ENCODE data around the gene SHANK1.
A peak's percentile ranks its signal among the peaks of the same experiment; 100 is the strongest.

The SHANK1 gene

DNA sequence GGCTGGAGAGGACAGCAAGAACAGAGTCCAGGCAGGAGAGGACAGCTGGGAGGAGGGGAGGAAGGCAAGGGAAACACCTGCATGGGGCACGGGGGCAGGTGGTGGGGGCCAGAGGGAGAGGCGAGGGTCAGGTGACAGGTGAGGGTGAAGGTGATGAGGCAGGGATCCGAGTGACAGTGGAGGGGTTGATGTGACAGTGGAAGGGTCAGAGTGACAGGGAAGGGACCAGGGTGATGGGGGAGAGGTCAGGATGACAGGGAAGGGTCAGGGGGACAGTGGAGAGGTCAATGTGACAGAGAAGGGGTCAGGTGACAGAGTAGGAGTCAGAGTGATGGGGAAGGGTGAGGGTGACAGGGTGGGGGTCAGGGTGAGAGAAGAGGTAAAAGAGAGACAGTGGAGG lies 41.3 kb downstream of the SHANK1 start:
- DNase-seq: no peak

DNA sequence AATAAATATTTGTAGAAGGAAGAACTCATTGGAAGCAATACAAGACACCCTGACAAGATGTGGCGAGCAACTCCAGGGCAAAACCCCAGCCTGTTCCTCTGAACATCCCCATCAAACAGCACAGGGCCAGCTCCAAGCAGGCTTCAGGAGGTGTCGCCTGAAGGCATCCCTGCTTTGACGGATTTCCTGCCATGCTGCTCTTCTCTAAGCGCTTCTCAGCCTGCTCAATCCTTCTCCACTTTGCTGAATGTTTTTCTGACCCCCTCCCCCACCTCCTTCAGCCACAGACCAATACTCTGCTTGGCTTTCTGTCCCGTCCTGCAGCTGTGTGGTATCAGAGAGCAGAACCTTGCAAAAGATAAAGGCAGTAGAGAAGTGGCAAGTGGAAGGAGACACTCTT lies 42.0 kb downstream of the SHANK1 start:
- DNase-seq: no peak

DNA sequence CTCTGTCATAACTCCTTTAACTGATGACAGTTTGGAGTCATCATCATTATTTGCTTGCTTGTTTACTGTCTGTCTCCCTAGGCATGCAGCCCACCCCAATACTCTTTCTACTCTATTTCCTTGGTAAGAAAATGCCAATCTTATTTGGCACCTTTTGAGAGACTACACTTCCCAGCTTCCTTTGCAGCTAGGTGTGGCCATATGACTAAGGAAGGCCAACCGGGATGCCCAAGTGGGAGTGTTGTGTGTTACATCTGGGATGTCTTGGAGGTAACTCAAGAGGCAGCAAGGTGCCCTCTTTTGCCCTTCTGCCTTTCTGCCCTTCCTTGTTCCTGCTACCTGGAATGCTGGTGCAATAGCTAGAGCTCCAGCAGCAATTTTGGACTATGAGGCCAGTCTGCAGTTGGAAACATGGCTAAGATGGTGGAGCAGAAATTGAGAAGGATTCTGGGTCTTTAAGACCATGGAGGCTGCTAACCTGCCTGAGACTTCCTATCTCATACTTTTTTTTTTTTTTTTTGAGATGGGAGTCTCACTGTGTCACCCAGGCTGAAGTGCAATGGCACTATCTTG lies 42.9 kb downstream of the SHANK1 start:
- no peak for DNase-seq

DNA sequence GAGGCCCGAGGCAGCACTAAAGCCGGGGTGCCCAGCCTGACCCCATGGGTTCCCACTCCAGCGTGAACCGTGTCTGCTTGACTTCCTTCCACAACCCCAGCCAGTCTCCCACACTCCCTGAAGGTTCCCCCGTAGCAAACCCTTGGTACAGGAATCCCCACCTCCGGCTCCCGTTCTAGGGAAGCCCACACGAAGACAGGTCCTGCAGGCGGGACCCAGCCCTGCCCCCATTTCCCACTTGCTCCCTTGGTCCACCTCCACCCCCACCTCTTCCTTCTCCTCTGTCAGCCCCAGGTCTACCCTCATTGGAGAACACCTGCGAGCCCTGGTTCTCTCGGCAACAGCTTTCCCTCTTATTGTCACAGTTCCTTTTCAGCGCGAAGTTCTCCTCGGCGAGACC lies 46.5 kb downstream of the SHANK1 start:
- no peak for DNase-seq

DNA sequence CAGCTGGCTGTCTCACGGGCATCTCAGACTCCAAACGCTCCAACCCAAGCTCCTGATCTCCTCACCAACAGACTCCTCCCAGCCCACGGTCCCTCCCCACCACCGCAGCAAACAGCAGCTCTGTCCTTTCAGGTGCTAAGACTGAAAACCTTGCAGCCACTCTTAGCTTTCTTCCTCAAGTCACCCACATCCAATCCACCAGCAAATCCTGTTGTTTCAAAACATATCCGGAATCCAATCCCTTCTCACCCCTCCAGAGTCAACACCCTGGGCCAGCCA lies 49.6 kb downstream of the SHANK1 start:
- no peak for DNase-seq

DNA sequence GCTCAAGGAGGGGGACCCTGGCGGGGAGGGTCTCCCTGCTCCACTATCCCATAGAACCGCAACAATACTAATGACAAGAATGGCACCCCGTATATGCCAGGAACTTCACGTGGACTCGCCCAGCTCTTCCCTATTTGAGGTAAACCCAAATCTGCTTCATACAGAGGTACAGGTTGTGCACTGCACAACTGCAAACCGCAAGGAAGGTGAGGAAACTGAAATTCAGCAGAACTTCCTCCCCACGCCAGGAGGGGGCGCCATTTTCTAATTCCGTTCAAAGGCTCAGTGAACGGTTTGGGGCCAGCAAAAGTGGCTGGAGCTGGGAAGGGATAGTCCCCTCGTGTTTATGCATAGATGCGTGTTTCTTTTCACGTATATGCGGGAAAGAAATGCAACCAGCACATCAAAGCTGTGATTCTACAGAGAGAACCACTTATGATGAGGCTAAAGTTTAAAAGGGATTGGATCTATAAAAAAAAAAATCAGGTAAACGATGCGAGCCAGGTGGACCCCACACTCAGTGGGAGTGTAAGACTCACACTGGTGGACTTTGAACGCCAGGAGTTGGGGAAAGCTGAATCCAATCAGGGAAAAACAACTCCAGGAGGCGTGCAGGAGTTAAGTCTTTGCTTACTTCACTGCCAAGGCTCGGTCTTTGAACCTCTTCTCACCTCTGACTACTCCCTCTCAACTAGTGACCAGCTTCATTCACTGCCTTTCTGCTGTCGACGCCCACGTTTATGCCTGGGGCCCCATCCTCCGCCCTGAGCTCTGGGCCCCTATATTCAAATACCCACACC lies 50.1 kb downstream of the SHANK1 start:
- DNase-seq: peak; percentile 22 to 23

DNA sequence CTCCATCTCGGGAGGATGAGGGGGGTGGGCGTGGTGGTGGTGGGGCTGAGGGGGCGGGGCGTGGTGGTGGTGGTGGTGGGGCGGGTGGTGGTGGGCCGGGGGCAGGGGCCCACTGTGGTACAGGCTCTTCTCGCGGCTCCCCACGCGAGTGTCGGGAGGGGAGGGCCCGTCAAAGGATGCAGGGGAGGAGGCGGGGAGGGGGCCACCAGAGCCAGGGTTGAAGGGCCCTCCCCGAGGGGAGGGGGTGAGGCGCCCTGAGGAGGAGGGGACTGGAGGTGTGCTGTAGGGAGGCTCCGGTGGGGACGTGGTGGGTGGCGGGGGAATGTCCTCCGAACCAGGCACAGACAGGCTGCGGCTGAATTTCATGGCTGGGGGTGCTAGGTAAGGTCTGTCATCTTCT lies 50.7 kb downstream of the SHANK1 start:
- no peak for DNase-seq

DNA sequence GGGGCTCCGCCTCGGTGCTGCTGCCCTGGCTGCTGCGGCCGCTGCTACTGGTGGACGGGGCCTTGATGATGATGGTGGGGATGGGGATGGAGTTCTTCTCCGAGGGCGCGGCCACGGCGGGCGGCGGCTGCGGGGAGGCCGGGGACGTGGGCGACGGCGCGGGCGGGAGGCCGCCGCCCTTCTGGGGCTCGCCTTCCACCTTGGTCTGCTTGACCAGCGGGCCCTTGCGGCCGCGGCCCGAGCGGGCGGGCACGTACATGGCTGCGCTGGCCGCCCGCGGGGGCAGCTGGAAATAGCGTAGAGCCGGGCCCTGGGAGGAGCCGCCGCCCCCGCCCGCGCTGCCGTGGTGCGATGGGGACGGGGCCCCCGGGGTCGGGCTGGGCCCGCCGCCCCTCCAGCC lies 51.2 kb downstream of the SHANK1 start:
- DNase-seq: no peak

DNA sequence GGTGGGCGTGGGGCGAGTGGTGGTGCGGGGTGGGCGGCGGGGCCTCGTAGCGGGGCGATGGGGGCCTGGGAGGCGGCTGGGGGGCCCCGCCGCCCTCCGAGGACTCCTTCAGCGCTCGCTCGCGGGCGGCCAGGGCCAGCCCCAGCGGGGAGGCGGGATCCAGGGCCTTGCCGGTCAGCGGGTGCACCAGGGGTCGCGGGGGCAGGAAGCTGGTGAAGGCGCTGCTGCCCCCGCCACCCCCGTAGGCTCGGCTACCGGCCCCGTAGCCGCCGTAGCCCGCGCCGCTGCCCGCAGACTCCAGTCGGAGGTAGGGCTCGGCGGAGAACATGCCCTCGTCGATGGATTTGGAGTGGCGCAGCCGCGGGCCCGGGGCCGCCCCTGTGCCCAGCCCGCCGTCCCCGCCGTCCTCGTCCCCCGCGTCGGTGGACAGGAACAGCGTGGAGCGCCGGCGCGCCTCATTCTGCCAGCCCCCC lies 51.8 kb downstream of the SHANK1 start:
- DNase-seq: no peak

DNA sequence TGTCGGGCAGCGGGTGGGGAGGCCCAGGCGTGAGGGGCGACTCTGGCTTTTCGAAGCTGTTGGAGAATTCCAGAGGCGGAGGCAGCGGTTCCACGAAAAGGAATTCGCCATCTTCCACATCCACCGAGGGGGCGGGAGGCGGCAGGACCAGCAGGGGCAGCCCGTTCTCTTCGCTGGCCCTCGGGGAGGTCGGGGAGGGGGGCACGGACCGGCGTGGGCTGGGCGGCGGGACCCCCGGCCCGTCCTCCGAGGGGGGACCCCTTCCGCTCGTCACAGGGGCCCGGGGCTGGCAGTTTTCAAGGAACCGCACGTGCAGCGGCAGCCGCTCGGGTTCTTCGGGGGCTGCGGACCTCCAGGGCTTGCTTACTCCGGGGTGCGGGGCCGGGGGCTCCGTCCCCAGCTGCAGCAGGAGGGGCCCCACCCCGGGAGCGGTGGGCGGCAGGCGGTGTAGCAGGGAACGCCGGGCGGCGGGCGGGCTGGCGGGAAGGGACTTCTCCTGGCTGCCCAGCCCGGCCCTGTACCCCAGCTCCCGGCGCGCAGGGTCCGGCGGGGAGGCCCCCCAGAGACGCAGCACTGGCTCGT lies 52.3 kb downstream of the SHANK1 start:
- no peak for DNase-seq

DNA sequence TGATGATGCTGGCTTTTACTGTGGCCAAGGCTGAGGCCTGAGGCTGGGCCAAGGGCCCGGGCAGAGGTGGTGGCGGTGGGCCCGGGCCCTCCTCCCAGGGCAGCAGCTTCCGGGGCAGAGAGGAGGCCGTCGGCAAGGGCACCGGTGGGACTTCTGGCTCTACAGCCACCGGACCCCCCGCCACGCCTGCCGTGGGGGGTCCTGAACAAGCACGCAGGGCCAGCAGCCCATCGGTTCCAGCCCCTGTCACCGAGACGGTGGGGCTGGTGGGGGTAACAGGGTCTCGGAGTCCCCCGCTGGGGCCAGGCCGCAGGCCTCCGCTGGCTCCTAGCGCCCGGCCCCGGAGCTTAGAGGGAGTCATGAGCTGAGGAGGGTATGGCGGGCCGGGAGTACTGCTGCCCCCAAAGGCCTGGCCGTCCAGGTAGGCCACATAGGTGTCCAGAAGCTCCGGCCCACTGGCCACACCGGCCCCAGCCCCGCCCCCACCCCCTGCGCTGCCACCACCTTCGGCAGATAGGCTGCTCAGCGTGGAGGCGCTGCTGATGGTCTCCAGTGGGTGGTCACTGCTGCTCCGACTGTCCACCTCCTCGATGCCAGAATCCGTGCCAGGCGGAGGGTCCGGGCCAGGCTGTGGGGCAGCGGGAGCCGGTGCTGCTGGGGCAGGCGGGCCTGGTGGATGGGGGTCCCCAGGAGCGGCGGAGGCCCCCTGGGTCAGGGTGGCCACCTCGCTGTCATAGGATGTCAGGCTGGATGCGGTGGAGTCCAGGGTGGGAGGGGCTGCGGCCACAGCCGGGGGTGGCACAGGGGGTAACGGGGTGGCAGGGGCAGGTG lies 53.0 kb downstream of the SHANK1 start:
- no peak for DNase-seq

DNA sequence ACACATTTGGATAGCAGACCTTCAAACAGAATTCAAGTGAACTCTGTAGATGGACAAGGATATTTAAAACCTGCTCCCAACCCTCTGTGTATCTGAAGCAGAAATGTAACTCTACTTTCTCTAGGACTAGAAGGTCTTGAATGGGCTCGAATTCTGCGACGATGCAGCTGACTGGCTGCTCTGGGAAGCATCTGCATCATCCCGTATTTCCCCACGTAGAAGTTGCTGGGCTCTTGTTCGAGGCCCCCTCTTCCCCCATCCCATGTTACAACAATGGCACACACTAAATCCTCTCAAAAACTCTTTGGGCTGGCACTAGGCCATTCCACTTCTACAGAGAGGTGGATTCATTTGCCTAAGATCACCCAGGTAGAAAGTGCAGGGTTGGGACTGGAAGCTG lies 55.4 kb downstream of the SHANK1 start:
- no peak for DNase-seq

DNA sequence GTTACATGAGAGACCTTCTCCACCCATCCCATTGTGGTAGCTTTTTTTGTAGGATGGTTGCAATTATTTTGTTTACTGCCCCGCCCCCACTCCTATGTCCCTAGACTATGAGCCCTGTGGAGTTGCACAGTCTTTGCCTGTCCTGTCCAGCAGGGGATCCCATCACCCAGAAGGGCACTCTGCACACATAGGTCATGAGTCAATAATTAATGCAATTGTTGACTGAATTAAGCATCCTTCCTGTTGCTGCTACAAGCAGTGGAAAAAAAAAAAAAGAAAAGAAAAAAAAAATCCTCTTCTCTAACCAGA lies 56.2 kb downstream of the SHANK1 start:
- no peak for DNase-seq

DNA sequence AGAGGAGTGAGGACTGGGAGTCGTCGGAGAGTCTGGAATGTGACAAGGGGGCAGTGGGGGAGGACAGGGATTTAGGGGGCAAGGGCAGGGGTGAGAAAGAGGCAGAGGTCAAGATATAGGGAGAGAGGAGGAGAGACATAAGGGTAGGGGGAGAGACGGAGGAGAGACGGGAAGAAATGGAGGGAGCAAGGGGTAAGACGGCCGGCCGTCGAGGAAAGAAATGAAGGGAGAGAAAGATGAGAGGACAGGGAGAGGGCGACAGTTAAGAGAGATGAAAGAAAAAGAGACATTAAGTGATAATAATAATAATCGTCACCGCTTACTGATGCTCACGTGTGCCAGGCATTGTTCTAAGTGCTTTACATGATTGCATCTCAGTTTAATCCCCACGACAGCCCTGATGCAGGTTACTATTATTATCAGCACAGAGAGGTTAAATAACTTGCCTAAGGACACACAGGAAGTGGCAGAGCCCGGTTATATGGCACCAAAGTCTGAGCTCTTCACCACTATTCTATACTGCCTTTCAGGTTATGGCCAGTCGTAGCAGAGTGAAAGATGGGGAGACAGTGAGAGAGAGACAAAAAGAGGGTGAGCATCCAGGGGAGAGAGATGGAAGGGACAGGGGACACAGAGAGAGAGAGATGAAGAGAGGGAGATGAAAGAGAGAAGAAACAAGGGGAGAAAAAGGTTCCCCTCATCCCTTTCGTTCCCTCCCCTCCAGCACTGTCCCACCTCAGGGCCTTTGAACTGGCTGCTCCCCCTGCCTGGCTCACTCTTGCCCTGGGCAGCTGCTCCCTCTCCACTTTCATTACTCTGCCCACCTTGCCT lies 56.7 kb downstream of the SHANK1 start:
- no peak for DNase-seq

DNA sequence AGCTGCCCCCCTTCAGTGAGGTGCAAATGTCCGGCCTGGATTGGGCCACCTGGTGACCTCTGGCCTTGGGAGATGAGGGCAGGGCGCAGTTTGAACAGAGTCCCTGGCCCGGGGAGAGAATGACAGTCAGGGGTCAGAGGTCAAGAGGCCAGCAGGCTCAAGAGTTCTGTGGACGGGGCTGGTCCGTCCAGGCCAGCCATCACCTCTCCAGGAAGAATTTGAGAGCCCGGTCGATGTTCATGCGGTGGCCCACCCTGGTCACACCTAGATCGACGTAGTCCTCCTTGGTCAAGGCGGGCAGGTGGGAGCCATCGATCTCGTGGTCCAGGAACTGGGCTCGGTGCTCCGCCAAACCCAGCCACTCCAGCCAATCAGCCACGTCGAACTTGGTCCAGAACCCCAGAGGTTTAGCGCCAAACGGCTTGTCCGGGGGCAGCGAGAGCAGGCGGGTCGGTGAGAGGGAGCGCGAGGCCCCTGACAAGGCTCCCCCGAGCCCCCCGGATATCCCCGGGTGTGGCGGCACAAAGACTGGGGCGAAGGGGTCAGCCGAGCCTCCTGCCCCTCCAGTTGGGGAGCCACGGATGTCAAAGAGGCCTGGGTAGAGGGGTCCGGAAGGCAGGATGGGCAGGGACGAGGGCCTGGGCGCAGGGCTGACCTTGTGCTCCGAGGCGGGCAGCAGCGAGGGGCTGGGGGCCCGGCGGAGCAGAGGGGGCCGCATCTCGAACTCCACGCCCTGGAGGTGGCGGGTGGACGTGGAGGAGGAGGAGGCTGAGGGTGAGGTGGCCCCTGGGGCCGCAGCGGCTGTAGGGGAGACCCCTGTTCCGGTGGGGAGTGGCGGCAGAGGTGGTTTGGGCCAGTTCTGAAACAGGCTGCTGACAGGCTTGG lies 57.6 kb downstream of the SHANK1 start:
- no peak for DNase-seq

DNA sequence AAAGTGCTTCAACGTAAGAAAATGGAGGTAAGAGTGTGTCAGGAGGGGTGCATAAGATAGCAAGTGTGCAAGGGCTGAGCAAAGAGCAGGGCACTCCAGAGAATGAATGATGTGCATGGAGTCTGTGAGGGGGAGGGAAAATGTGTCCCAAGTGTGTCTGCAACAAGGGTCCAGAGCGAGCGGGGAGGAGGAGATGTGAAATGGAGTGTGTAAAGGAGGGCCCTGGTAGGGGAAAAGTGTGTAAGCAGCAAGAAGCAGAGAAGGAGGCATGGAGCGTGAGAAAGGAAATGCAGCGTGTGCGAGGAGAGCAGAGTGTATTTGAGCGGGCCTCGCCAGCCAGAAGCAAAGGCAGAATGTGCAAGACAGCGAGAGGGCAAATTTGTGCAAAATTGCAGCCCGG lies 58.6 kb downstream of the SHANK1 start:
- no peak for DNase-seq

DNA sequence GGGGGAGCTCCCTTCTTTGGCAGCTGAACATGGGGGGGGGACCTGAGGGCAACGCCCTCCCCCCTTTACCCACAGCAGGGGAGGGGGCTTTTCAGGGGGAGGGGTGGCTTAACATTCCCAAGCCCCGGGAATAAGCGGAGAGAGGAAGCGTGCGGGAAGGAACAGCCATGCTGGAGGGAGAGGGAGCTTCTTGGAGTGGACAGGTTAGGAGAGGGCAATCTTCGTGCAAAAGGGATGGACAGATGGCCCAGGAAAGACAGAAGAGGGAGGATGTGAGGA lies 59.6 kb downstream of the SHANK1 start:
- DNase-seq: no peak

DNA sequence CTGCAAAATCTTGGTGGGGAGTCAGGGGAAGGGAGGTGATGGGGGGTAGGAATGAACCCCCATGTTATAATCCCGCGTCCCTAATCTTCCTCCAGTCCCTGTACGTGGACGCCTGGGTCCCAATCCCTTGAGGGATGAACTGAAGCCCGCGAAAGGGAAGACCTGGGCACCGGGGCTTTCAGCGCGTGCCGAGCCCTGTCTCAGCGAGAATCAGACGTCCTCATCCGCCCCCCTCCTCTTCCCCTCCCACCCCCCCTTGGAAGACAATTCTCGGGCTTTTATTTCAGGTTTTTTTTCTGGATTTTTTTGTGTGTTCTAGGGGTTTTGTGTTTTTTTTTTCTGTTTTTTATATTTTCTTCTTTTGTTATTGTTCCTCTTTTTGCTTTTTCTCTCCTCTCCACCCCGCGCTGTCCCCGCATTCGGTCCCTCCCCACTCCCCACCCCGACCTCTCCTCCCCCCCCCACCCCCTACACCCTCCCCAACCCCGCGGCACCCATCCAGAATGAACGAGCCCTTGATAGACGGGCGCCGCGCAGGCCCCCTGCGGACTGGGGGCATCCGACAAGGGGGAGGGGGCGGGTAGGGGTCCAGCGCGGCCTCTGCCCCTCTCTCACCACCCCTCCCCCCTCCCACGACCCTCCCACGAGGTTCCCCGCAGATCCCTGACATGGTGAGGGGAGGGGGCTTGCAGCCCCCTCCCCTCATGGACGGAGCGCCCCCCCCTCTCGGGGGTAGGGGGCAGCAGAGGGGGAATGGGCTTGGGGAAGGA lies 60.1 kb downstream of the SHANK1 start:
- no peak for DNase-seq

DNA sequence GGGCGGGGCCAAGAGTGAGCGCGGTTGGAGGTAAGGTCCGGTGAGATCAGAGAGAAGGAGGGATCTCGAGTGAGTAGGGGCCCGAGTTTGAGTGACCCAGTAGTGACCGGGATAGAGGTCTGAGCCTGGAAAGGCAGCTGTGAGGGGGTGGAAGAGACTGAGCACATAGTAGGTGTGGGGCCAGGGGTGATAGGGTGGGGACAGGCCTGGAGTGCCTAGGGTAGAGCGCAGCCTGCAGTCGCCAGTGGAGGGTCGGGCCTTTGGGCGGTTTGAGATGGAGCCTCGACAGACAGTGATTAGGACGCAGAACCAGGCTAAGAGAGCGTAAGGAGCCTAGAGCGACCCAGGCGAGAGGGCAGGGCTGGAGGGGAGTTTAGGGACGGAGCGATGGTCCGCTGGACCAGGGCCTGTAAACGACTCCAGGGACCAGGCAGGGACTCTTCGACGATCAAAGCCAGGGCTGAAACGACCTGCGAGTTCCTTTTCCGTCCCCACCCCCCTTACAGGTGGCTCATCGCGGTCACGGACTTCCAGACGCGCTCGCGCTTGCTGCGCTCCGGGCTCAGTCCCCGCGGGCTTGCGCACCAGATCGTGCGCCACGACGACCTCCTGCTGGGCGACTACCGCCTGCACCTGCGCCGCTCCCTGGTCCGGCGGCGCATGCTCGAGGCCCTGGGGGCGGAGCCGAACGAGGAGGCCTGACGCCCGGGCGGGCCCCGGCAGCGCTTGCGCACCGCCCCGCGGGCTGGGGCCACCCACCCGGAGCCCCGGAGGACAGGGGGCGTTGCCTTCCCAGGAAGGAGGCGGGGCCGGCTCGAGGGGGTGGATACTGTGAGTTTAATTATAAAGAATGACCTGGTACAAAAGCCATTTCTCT lies 60.9 kb downstream of the SHANK1 start:
- peak; percentile 56 to 83 for DNase-seq

DNA sequence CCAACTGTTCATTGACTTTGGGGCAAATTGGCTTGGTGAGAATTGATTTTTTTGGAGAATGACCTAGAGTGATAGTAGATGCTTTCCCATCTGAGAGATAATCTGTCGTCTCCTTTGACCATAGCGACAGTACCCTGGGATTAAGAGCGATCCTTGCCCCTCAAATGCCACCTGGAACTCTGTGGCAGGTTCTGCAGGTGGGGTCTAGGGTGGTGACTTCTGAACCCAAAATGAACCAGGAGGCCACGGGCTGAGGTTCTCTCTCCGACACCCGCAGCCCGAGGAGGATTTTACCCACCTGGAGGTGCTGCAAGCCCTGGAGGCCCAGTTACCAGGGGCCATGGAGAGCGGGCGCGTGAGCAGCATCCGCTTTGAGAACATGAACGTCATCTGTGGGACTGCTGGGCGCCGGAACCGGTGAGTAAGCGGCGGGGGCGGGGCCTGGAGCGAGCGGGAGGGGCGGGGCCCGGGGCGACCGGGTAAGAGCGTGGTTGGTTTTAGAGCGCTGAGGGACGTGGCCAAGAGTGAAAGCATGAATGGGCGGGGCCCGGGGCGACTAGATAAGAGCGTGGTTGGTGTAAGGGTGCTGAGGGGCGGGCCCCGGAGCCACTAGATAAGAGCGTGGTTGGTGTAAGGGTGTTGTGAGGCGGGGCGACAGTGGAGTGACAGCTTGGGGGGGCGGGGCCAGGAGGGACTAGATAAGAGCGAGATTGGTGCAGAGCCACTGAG lies 61.7 kb downstream of the SHANK1 start:
- DNase-seq: peak; percentile 81 to 94

Data from CD4-positive, alpha-beta T cell treated with Interleukin-4 for 1 hour (primary cell).